Activated CD4-positive, CD25-positive, alpha-beta regulatory T cell (primary cell): ENCODE results near the gene FLNC.

Source experiments
- DNase-seq, 4 experiments: peaks; one replicate each; lab custom pipeline; 2025; lab: John Stamatoyannopoulos, UW

Gene FLNC

GRCh38 chr7:128845987-128846386, 15.8 kb downstream of the FLNC start:
- no peak for DNase-seq

GRCh38 chr7:128846781-128847444, 16.7 kb downstream of the FLNC start:
- no peak for DNase-seq

GRCh38 chr7:128847721-128848211, 17.6 kb downstream of the FLNC start:
- no peak for DNase-seq

- DNase-seq = no peak
Observed at GRCh38 chr7:128848289-128849155, 18.3 kb downstream of the FLNC start.

GRCh38 chr7:128849156-128849515, 18.9 kb downstream of the FLNC start:
- no peak for DNase-seq

GRCh38 chr7:128849804-128850490, 19.7 kb downstream of the FLNC start:
- no peak for DNase-seq

- DNase-seq = no peak
Observed at GRCh38 chr7:128852537-128853254, 22.5 kb downstream of the FLNC start.

- no peak for DNase-seq
Observed at GRCh38 chr7:128853799-128854198, 23.6 kb downstream of the FLNC start.

GRCh38 chr7:128854396-128854795, 24.2 kb downstream of the FLNC start:
- no peak for DNase-seq

- DNase-seq = no peak
Observed at GRCh38 chr7:128855559-128855958, 25.4 kb downstream of the FLNC start.

GRCh38 chr7:128856001-128856718, 26.0 kb downstream of the FLNC start:
- DNase-seq = no peak

GRCh38 chr7:128858380-128859231, 28.4 kb downstream of the FLNC start:
- DNase-seq = no peak

GRCh38 chr7:128859232-128860157, 29.3 kb downstream of the FLNC start:
- no peak for DNase-seq

- no peak for DNase-seq
Observed at GRCh38 chr7:128860158-128861073, 30.2 kb downstream of the FLNC start.

GRCh38 chr7:128861957-128862570, 31.9 kb downstream of the FLNC start:
- DNase-seq = no peak

GRCh38 chr7:128862571-128863432, 32.6 kb downstream of the FLNC start, which contains the start of gene ATP6V1F:
Gene ATP6V1F (plus strand): TSS chr7:128862856. CDS start chr7:128862905, 49 bp downstream.
- DNase-seq = peak; percentile 96 to 99 (median 98)
